Chondrocyte (in vitro differentiated cells): ENCODE results near the gene ARHGAP33. TPM values are rescaled to one million over a fixed set of nuclear protein-coding genes. Genes with fewer than 3 reads are reported as not detected.

Experiments used
- DNase-seq: peaks from one replicate; pipeline ENCODE4 v3.0.0; 2021; ENCODE audit warnings: mixed read lengths, low spot score
- H3K27ac Mint-ChIP-seq: one replicate; pipeline ENCODE4 v1.8.0; 2021; ENCODE audit warnings: mild to moderate bottlenecking, moderate library complexity, mixed read lengths; ENCODE audit not compliant: unreplicated experiment
- H3K27me3 Mint-ChIP-seq: 2 replicates; pipeline ENCODE4 v1.8.0; 2021; ENCODE audit warnings: low read depth, mixed read lengths
- H3K36me3 Mint-ChIP-seq: 2 replicates; pipeline ENCODE4 v1.8.0; 2021; ENCODE audit warnings: low read depth, mixed read lengths
- H3K4me1 Mint-ChIP-seq: 2 replicates; pipeline ENCODE4 v1.8.0; 2021; ENCODE audit warnings: low read depth, mild to moderate bottlenecking, mixed read lengths
- H3K4me3 Mint-ChIP-seq: one replicate; pipeline ENCODE4 v1.8.0; 2021; ENCODE audit warnings: mild to moderate bottlenecking, moderate library complexity, mixed read lengths; ENCODE audit not compliant: unreplicated experiment
- H3K9me3 Mint-ChIP-seq: 2 replicates; pipeline ENCODE4 v1.8.0; 2021; ENCODE audit warnings: low read depth, mixed read lengths
- total RNA-seq: library from RNA; stranded (reverse); gene quantifications from 3 replicates; pipeline ENCODE4 v1.2.1, GENCODE V29; 2021
- TF ChIP-seq, protein P1 (sequence below): fragments of 200-600 bp; sonication (generic); IDR thresholded peaks from 2 replicates; pipeline ENCODE4 v1.5.0; 2021; ENCODE audit warnings: antibody characterized with exemption, mild to moderate bottlenecking, moderate library complexity

The ARHGAP33 gene
- total RNA-seq, 1 donor from 2014 or later, result 8.5 TPM

DNA sequence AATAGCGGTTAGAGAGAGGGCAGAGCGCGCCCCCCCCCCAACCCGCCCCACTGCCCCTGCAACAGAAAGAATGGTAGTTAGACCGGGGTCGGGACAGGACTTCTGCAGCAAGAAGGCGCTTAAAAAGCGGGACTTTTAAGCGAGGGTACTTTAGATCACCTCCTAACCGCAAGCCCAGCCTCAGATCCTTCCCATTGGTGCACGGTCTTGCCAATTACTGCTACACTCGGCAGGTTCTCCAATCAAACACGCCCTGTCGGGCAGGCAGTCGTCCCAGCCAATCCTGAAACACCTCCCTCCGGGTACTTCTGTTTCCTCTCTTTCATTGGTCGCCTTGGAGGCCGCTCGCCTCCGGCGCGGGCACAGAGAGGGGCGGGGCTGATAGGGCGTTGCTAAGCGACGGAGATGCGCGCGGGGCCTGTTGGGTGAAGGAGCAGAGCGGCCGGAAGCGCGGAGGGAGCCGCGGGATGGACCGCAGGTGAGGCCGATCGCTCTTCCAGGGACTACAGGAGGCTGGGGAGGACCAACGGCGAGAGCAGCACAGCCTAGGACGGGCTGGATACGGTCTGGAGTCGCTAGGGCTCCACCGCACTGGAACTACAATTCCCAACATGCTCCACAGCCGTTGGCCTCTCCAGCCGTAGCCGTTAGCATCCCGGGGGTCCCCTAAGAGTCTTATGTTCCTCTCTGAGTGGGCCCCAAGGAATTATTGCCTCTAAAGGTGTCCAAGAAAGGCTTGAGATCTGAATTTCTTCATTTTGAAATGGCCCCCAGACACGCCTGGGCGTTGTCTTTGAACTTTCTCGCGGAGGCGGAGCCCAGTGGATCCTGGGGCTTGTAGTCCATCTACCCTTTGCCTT, 17.4 kb upstream of the ARHGAP33 start, which contains the start of gene PROSER3:
Gene PROSER3, plus strand, starts transcription at position 428 of the 860 bp plus-strand sequence. Its CDS starts 40 bp downstream, at position 468.
- Mint-ChIP-seq H3K4me1 (peaks cover 43% of the 10 kb centered on the region), H3K9me3 (no peaks in the 10 kb centered on the region), H3K36me3 (peaks cover 12% of the 10 kb centered on the region), H3K27ac (peak within 1 kb of the TSS; percentile 98), H3K27me3 (no peaks in the 10 kb centered on the region), H3K4me3 (peak within 1 kb of the TSS; percentile 86)
- TF ChIP-seq, protein P1, sequence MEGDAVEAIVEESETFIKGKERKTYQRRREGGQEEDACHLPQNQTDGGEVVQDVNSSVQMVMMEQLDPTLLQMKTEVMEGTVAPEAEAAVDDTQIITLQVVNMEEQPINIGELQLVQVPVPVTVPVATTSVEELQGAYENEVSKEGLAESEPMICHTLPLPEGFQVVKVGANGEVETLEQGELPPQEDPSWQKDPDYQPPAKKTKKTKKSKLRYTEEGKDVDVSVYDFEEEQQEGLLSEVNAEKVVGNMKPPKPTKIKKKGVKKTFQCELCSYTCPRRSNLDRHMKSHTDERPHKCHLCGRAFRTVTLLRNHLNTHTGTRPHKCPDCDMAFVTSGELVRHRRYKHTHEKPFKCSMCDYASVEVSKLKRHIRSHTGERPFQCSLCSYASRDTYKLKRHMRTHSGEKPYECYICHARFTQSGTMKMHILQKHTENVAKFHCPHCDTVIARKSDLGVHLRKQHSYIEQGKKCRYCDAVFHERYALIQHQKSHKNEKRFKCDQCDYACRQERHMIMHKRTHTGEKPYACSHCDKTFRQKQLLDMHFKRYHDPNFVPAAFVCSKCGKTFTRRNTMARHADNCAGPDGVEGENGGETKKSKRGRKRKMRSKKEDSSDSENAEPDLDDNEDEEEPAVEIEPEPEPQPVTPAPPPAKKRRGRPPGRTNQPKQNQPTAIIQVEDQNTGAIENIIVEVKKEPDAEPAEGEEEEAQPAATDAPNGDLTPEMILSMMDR, result no peak
- no peak for DNase-seq

GRCh38 chr19:35759697-35760096, 15.7 kb upstream of the ARHGAP33 start:
- H3K9me3 Mint-ChIP-seq, result no peaks in the 10 kb centered on the region
- DNase-seq, result no peak
- no peak overlapping the region for H3K27ac Mint-ChIP-seq
- no peaks in the 10 kb centered on the region for H3K27me3 Mint-ChIP-seq
- TF ChIP-seq, protein P1, result no peak
- peak overlapping the region; percentile 86 for H3K4me3 Mint-ChIP-seq
- H3K36me3 Mint-ChIP-seq, result peaks cover 10% of the 10 kb centered on the region
- peaks cover 42% of the 10 kb centered on the region for H3K4me1 Mint-ChIP-seq

- H3K4me3 Mint-ChIP-seq, result no peak overlapping the region
- peaks cover 10% of the 10 kb centered on the region for H3K36me3 Mint-ChIP-seq
- H3K27ac Mint-ChIP-seq, result no peak overlapping the region
- no peaks in the 10 kb centered on the region for H3K27me3 Mint-ChIP-seq
- TF ChIP-seq, protein P1, result no peak
- H3K9me3 Mint-ChIP-seq, result no peaks in the 10 kb centered on the region
- peaks cover 36% of the 10 kb centered on the region for H3K4me1 Mint-ChIP-seq
- DNase-seq, result no peak
Measured at GRCh38 chr19:35760711-35761349, 14.5 kb upstream of the ARHGAP33 start.

GRCh38 chr19:35764432-35765315, 10.7 kb upstream of the ARHGAP33 start:
- peak; percentile 63 for DNase-seq
- no peaks in the 10 kb centered on the region for H3K27me3 Mint-ChIP-seq
- no peaks in the 10 kb centered on the region for H3K9me3 Mint-ChIP-seq
- H3K27ac Mint-ChIP-seq, result no peak overlapping the region
- no peak overlapping the region for H3K4me3 Mint-ChIP-seq
- H3K36me3 Mint-ChIP-seq, result peaks cover 11% of the 10 kb centered on the region
- H3K4me1 Mint-ChIP-seq, result peaks cover 8% of the 10 kb centered on the region
- TF ChIP-seq, protein P1, result no peak
